SJSA1 (cell line): ENCODE measurements around the gene BAIAP2. TPM values are rescaled to one million over a fixed set of nuclear protein-coding genes. Genes with fewer than 3 reads are reported as not detected.

ENCODE experiments used
- DNase-seq, 2 experiments: peaks; one replicate each; pipeline ENCODE4 v3.0.0-alpha.2; 2015 to 2020; ENCODE audit warnings: low spot score in 2 of 2, low read depth in 1 of 2
- H3K27ac ChIP-seq: fragments of 250-450 bp; sonication (Bioruptor Pico); 2 replicates; pipeline ENCODE4 v1.5.1; 2020; ENCODE audit warnings: mild to moderate bottlenecking, moderate library complexity
- H3K27me3 ChIP-seq: fragments of 250-450 bp; sonication (Bioruptor Pico); replicated peaks from 2 replicates; pipeline ENCODE4 v1.5.1; 2020; ENCODE audit warnings: mild to moderate bottlenecking, moderate library complexity
- H3K36me3 ChIP-seq: fragments of 250-450 bp; sonication (Bioruptor Pico); 2 replicates; pipeline ENCODE4 v1.5.1; 2020; ENCODE audit warnings: mild to moderate bottlenecking
- H3K4me1 ChIP-seq: fragments of 250-450 bp; sonication (Bioruptor Pico); replicated peaks from 2 replicates; pipeline ENCODE4 v1.6.1; 2021; ENCODE audit warnings: mild to moderate bottlenecking
- H3K4me3 ChIP-seq: fragments of 250-450 bp; sonication (Bioruptor Pico); 2 replicates; pipeline ENCODE4 v1.5.1; 2020; ENCODE audit warnings: mild to moderate bottlenecking
- H3K9me3 ChIP-seq: fragments of 250-450 bp; sonication (Bioruptor Pico); replicated peaks from 2 replicates; pipeline ENCODE4 v1.5.1; 2020; ENCODE audit warnings: mild to moderate bottlenecking
- total RNA-seq: library from RNA; depleted of rRNA; stranded (reverse); fragments of >200 nt; shearing (Covaris generic); gene quantifications from 2 replicates; pipeline ENCODE4 v1.2.3, GENCODE V29; 2014

Gene BAIAP2
- total RNA-seq, 1 experiment from 2014 or later: 37.6 TPM

- DNase-seq: no peak
- no peak overlapping the region for H3K27ac ChIP-seq
- H3K36me3 ChIP-seq: peaks cover 24% of the 10 kb centered on the region
- no peak overlapping the region for H3K4me3 ChIP-seq
- H3K4me1 ChIP-seq: peaks cover 23% of the 10 kb centered on the region
- peaks cover 19% of the 10 kb centered on the region; the same call in 1 of the 2 replicates for H3K27me3 ChIP-seq
- peaks cover 4% of the 10 kb centered on the region; the same call in 1 of the 2 replicates for H3K9me3 ChIP-seq
Observed at GRCh38 chr17:81115749-81116464, 81.0 kb downstream of the BAIAP2 start.

- Histone ChIP-seq H3K4me3 (no peak overlapping the region), H3K9me3 (peaks cover 4% of the 10 kb centered on the region; the same call in 1 of the 2 replicates), H3K36me3 (peaks cover 24% of the 10 kb centered on the region), H3K4me1 (peaks cover 23% of the 10 kb centered on the region), H3K27me3 (peaks cover 27% of the 10 kb centered on the region), H3K27ac (no peak overlapping the region)
- no peak for DNase-seq
Observed at GRCh38 chr17:81116704-81117103, 81.8 kb downstream of the BAIAP2 start.

GRCh38 chr17:81117672-81118198, 82.8 kb downstream of the BAIAP2 start:
- DNase-seq: no peak
- Histone ChIP-seq H3K36me3 (peaks cover 17% of the 10 kb centered on the region), H3K4me3 (no peak overlapping the region), H3K27me3 (peaks cover 37% of the 10 kb centered on the region), H3K27ac (no peak overlapping the region), H3K4me1 (peaks cover 23% of the 10 kb centered on the region), H3K9me3 (peaks cover 4% of the 10 kb centered on the region; the same call in 1 of the 2 replicates)

- Histone ChIP-seq H3K4me3 (peak overlapping the region; percentile 45), H3K4me1 (peaks cover 23% of the 10 kb centered on the region), H3K27me3 (peaks cover 44% of the 10 kb centered on the region), H3K9me3 (peaks cover 4% of the 10 kb centered on the region; the same call in 1 of the 2 replicates), H3K36me3 (peaks cover 17% of the 10 kb centered on the region), H3K27ac (no peak overlapping the region)
- DNase-seq: no peak
Observed at GRCh38 chr17:81118308-81119221, 83.6 kb downstream of the BAIAP2 start.

- DNase-seq: peak; percentile 92 to 98
- peaks cover 4% of the 10 kb centered on the region; the same call in 1 of the 2 replicates for H3K9me3 ChIP-seq
- H3K27me3 ChIP-seq: peaks cover 53% of the 10 kb centered on the region
- H3K4me1 ChIP-seq: peaks cover 23% of the 10 kb centered on the region
- peaks cover 17% of the 10 kb centered on the region for H3K36me3 ChIP-seq
- no peak overlapping the region for H3K27ac ChIP-seq
- peak overlapping the region; percentile 45 for H3K4me3 ChIP-seq
Observed at GRCh38 chr17:81119223-81120148, 84.5 kb downstream of the BAIAP2 start.

GRCh38 chr17:81120149-81120484, 85.2 kb downstream of the BAIAP2 start:
- H3K9me3 ChIP-seq: peaks cover 4% of the 10 kb centered on the region; the same call in 1 of the 2 replicates
- peaks cover 23% of the 10 kb centered on the region for H3K4me1 ChIP-seq
- H3K36me3 ChIP-seq: peaks cover 17% of the 10 kb centered on the region
- peak overlapping the region; percentile 45 for H3K4me3 ChIP-seq
- H3K27ac ChIP-seq: no peak overlapping the region
- no peak for DNase-seq
- peaks cover 56% of the 10 kb centered on the region for H3K27me3 ChIP-seq

- DNase-seq: no peak
- H3K36me3 ChIP-seq: peaks cover 15% of the 10 kb centered on the region
- H3K27ac ChIP-seq: no peak overlapping the region
- H3K27me3 ChIP-seq: peaks cover 62% of the 10 kb centered on the region
- H3K9me3 ChIP-seq: peaks cover 4% of the 10 kb centered on the region; the same call in 1 of the 2 replicates
- peaks cover 23% of the 10 kb centered on the region for H3K4me1 ChIP-seq
- H3K4me3 ChIP-seq: no peak overlapping the region
Observed at GRCh38 chr17:81120695-81121621, 86.0 kb downstream of the BAIAP2 start.

- peaks cover 69% of the 10 kb centered on the region for H3K27me3 ChIP-seq
- H3K36me3 ChIP-seq: peaks cover 5% of the 10 kb centered on the region; the same call in 1 of the 2 replicates
- DNase-seq: no peak
- H3K9me3 ChIP-seq: peaks cover 4% of the 10 kb centered on the region; the same call in 1 of the 2 replicates
- peaks cover 23% of the 10 kb centered on the region for H3K4me1 ChIP-seq
- H3K4me3 ChIP-seq: no peak overlapping the region
- no peak overlapping the region for H3K27ac ChIP-seq
Observed at GRCh38 chr17:81121841-81122733, 87.1 kb downstream of the BAIAP2 start.

- Histone ChIP-seq H3K27me3 (peaks cover 76% of the 10 kb centered on the region), H3K4me3 (no peak overlapping the region), H3K9me3 (no peaks in the 10 kb centered on the region; the same call in 1 of the 2 replicates), H3K36me3 (no peaks in the 10 kb centered on the region), H3K27ac (no peak overlapping the region), H3K4me1 (peaks cover 21% of the 10 kb centered on the region)
- no peak for DNase-seq
Observed at GRCh38 chr17:81123052-81124048, 88.4 kb downstream of the BAIAP2 start.

- Histone ChIP-seq H3K4me1 (peaks cover 10% of the 10 kb centered on the region), H3K27ac (no peak overlapping the region), H3K9me3 (no peaks in the 10 kb centered on the region; the same call in 1 of the 2 replicates), H3K4me3 (no peak overlapping the region), H3K36me3 (no peaks in the 10 kb centered on the region), H3K27me3 (peaks cover 76% of the 10 kb centered on the region)
- no peak for DNase-seq
Observed at GRCh38 chr17:81124377-81124776, 89.4 kb downstream of the BAIAP2 start.
